Measurements from ENCODE around the gene B3GAT3. TPM values are rescaled to one million over a fixed set of nuclear protein-coding genes. Genes with fewer than 3 reads are reported as not detected.
A peak's percentile ranks its signal among the peaks of the same experiment; 100 is the strongest.

The B3GAT3 gene
- polyA plus RNA-seq, 3 donors: 18.5 to 44.9 (median 19.0) TPM

DNA sequence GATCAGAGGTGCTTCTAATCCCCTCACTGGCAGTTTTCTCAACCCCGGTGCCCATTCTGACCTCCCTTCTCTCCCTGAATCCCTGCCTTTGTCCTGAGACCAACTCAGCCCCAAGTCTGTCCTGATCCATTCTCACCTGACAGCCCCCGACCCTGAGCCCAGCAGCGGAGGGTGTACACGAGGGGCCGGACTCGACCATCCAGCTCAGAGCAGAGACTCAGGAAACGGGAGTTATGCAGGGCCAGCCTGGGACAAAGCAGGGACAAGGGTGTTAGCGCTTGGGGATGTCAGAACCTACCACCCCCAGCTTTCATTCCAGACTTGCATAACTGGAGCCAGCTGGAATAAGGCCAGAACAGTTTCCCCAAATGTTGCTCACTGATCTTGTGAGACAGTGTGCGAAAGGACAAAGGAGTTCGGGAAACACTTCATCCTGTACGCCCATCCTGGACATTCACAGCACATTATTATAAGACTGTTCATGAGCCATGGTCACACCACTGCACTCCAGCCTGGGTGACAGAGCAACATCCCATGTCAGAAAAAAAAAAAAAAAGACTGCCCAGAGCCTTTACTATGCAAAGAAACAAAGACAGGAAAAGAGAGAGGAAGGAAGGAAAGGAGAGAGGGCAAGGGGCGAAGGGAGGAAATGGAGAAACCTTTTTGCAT is 44.6 kb downstream of the B3GAT3 start:
- 95% methylated on average over 9 of the region's 12 CpGs for WGBS (ENCODE audit: insufficient coverage)
- peaks cover 36% of the 10 kb centered on the region for H3K79me2 ChIP-seq (ENCODE audit: insufficient read depth, low read length)
- H3K4me3 ChIP-seq (replicated peaks in 1 of 3; ENCODE audit: low read depth in 2 of 3, low read length in 3 of 3): no peak overlapping the region
- H3K4me1 Mint-ChIP-seq: peaks cover 29% of the 10 kb centered on the region
- no peak overlapping the region for H3K4me3 Mint-ChIP-seq
- H3K4me2 ChIP-seq (replicated peaks; ENCODE audit: extremely low read depth, low read length, poor library complexity, severe bottlenecking): no peak overlapping the region
- no peak overlapping the region for H2AFZ ChIP-seq (ENCODE audit: insufficient read depth, low read depth, low read length, poor library complexity, severe bottlenecking)
- peaks cover 22 to 27% of the 10 kb centered on the region in 2 donors for H3K4me1 ChIP-seq (ENCODE audit: control insufficient read depth in 1 of 2, insufficient read depth in 2 of 2, low read length in 2 of 2)
- peaks cover 41 to 61% of the 10 kb centered on the region in 2 donors for H3K36me3 ChIP-seq (replicated peaks in 1 of 2; ENCODE audit: control insufficient read depth in 1 of 2, insufficient read depth in 2 of 2, low read length in 2 of 2)
- peaks cover 0 to 2% (median 0%) of the 10 kb centered on the region in 7 donors for H3K9me3 Mint-ChIP-seq
- H3K27ac Mint-ChIP-seq: peak overlapping the region in 2 of 7 donors; percentile 66 to 69
- intact Hi-C loops (cut with micrococcal nuclease): no loop called here
- DNase-seq: no peak
- no peaks in the 10 kb centered on the region for H3K27me3 Mint-ChIP-seq (ENCODE audit: low read depth in 3 of 3)
- H3K27ac ChIP-seq (ENCODE audit: low read depth in 1 of 2, low read length in 2 of 2): no peak overlapping the region
- peaks cover 39 to 61% of the 10 kb centered on the region in 2 donors for H3K36me3 Mint-ChIP-seq
- peaks cover 9% of the 10 kb centered on the region for H4K20me1 ChIP-seq (ENCODE audit: insufficient read depth, low read length)
- H3K9ac ChIP-seq (ENCODE audit: insufficient read depth, low read length, poor library complexity, severe bottlenecking): no peak overlapping the region
- no peaks in the 10 kb centered on the region for H3K27me3 ChIP-seq (ENCODE audit: control insufficient read depth in 2 of 2, insufficient read depth in 2 of 2, low read length in 2 of 2)
- TF ChIP-seq, protein P1, sequence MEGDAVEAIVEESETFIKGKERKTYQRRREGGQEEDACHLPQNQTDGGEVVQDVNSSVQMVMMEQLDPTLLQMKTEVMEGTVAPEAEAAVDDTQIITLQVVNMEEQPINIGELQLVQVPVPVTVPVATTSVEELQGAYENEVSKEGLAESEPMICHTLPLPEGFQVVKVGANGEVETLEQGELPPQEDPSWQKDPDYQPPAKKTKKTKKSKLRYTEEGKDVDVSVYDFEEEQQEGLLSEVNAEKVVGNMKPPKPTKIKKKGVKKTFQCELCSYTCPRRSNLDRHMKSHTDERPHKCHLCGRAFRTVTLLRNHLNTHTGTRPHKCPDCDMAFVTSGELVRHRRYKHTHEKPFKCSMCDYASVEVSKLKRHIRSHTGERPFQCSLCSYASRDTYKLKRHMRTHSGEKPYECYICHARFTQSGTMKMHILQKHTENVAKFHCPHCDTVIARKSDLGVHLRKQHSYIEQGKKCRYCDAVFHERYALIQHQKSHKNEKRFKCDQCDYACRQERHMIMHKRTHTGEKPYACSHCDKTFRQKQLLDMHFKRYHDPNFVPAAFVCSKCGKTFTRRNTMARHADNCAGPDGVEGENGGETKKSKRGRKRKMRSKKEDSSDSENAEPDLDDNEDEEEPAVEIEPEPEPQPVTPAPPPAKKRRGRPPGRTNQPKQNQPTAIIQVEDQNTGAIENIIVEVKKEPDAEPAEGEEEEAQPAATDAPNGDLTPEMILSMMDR (IDR thresholded peaks at IDR 0.05): no peak
- no peaks in the 10 kb centered on the region for H3K9me3 ChIP-seq (replicated peaks in 1 of 2; ENCODE audit: control insufficient read depth in 1 of 2, insufficient read depth in 1 of 2, low read length in 2 of 2)

DNA sequence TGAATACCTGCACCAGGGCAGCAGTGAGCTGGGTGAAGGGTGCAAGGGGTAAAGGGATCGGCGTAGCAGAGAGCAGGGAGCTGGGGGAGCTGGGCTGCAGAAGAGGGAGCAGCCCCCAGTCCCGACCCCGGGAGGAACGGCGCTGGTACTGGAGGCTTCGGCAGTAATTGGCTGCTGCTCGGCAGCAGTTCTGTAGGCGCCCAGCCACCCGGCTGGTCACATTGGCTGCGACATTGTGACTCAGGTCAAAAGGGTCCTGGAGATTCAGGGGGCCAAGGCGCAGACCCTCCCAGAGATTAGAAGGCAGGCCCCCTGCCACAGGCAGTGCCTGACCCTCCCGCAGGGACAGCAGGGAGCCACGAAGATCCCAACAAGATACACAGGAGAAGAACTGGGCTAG is 45.9 kb downstream of the B3GAT3 start:
- intact Hi-C loops (cut with micrococcal nuclease): loop anchor here (2.0 kb wide), 1 partner anchor 15 kb away; the partner anchor contains the start of gene TUT1 (in 2 of the 2)
- Histone ChIP-seq H3K27me3 (ENCODE audit: control insufficient read depth in 2 of 2, insufficient read depth in 2 of 2, low read length in 2 of 2) (no peaks in the 10 kb centered on the region), H3K36me3 (replicated peaks in 1 of 2; ENCODE audit: control insufficient read depth in 1 of 2, insufficient read depth in 2 of 2, low read length in 2 of 2) (peaks cover 44 to 61% of the 10 kb centered on the region in 2 donors)

More for the DNA sequence above, 45.9 kb downstream of the B3GAT3 start:
- Histone ChIP-seq H3K27ac (ENCODE audit: low read depth in 1 of 2, low read length in 2 of 2) (no peak overlapping the region), H2AFZ (ENCODE audit: insufficient read depth, low read depth, low read length, poor library complexity, severe bottlenecking) (no peak overlapping the region), H3K9ac (ENCODE audit: insufficient read depth, low read length, poor library complexity, severe bottlenecking) (no peak overlapping the region), H3K4me3 (replicated peaks in 1 of 3; ENCODE audit: low read depth in 2 of 3, low read length in 3 of 3) (no peak overlapping the region), H3K4me2 (replicated peaks; ENCODE audit: extremely low read depth, low read length, poor library complexity, severe bottlenecking) (no peak overlapping the region), H3K4me1 (ENCODE audit: control insufficient read depth in 1 of 2, insufficient read depth in 2 of 2, low read length in 2 of 2) (peaks cover 22 to 29% of the 10 kb centered on the region in 2 donors), H3K9me3 (replicated peaks in 1 of 2; ENCODE audit: control insufficient read depth in 1 of 2, insufficient read depth in 1 of 2, low read length in 2 of 2) (no peaks in the 10 kb centered on the region), H4K20me1 (ENCODE audit: insufficient read depth, low read length) (peaks cover 22% of the 10 kb centered on the region), H3K79me2 (ENCODE audit: insufficient read depth, low read length) (peaks cover 49% of the 10 kb centered on the region)
- TF ChIP-seq, protein P1 (IDR thresholded peaks at IDR 0.05): no peak
- Mint-ChIP-seq H3K4me1 (peaks cover 41% of the 10 kb centered on the region), H3K36me3 (peaks cover 42 to 61% of the 10 kb centered on the region in 2 donors), H3K9me3 (peaks cover 0 to 2% (median 0%) of the 10 kb centered on the region in 7 donors), H3K27ac (peak overlapping the region in 2 of 7 donors; percentile 13 to 21), H3K27me3 (ENCODE audit: low read depth in 3 of 3) (peaks cover 0 to 2% (median 0%) of the 10 kb centered on the region in 3 donors), H3K4me3 (no peak overlapping the region)
- DNase-seq: no peak
- 97% methylated on average over 12 of the region's 14 CpGs for WGBS (ENCODE audit: insufficient coverage)

Data from CD14-positive monocyte (primary cell).